Measurements from ENCODE around the gene NBAS.

DNA sequence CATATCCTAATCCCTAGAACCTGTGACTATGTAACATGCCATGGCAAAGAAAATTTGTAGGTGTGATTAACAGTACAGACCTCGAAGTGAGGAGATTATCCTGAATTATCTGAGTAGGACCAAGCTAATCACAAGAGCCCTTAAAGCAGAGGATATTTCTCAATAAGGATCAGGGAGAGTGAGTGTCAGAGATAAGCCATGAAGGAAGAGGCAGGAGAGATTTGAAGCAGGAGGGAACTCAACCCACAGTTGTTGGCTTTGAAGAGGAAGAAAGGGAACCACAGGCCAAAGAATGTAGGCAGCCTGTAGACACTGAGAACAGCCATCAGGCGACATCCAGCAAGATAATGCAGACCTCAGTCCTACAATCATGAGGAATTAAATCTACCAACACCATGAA lies 229.3 kb downstream of the NBAS start:
- TF ChIP-seq CTCF (IDR thresholded peaks at IDR 0.05; ENCODE audit: low read depth, low read length) (no peak), POLR2A (IDR thresholded peaks at IDR 0.05; ENCODE audit: extremely low read depth, insufficient read length) (no peak), MYC (IDR thresholded peaks at IDR 0.05; ENCODE audit: low read depth, low read length) (no peak)
